HT-29 (cell line): Measurements from ENCODE around the gene HYKK. TPM values are rescaled to one million over a fixed set of nuclear protein-coding genes. Genes with fewer than 3 reads are reported as not detected.
"Not testable (repeated sequence)": the region's sequence is repeated elsewhere in the genome, so short reads cannot be mapped to it uniquely, and the experiment has no call there.

Experiments used
- DNase-seq: peaks from one replicate; pipeline ENCODE4 v3.0.0-alpha.2; 2015; ENCODE audit warnings: low spot score
- total RNA-seq: library from RNA; depleted of rRNA; stranded (reverse); fragments of >200 nt; shearing (Covaris generic); gene quantifications from 2 replicates; pipeline ENCODE4 v1.2.3, GENCODE V29; 2014

The HYKK gene
- total RNA-seq, 1 experiment from 2014 or later = 7.1 TPM

- DNase-seq = peak; percentile 92
Measured at GRCh38 chr15:78540141-78540870, 32.9 kb downstream of the HYKK start, which contains the start of gene PSMA4. Gene PSMA4, plus strand, starts transcription at chr15:78540444. Its CDS starts 1,484 bp downstream, at chr15:78541928.

- peak; percentile 60 for DNase-seq
Measured at GRCh38 chr15:78540871-78541743, 33.7 kb downstream of the HYKK start.

- DNase-seq = no peak
Measured at GRCh38 chr15:78541744-78542034, 34.3 kb downstream of the HYKK start.

DNA sequence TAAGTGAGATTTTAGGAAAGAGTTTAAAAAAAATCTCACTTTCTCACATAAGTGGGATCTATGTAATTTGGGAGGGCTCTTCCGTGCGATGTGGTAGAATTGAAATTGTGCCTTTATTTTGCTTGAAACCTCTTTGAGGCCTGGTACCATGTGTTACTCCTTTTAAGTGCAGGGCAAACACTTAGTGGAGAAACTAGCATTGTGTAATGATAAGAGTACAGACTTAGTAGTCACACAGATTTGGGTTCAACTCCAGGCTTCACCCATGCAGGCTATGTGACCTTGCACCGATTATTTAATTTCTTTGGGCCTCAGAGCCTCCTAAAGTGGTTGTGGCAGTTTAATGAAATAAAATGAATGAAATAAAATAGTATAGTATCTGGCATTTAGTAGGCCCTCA is 35.3 kb downstream of the HYKK start:
- no peak for DNase-seq

DNA sequence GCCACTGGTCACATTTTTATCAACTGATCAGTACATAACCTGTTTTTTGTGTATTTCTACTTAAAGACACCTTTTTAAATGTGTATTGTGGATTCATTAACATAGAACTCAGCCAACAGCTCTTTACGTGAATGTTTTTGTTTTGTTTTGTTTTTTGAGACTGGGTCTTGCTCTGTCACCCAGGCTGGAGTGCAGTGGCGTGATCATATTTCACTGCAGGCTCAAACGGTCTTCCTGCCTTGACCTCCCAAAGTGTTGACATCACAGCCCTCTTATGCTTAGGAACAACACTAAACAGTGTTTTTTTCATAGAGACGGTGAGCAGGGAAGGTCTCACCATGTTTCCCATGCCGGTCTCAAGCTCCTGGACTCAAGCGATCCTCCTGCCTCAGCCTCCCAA is 42.8 kb downstream of the HYKK start:
- no peak for DNase-seq

DNA sequence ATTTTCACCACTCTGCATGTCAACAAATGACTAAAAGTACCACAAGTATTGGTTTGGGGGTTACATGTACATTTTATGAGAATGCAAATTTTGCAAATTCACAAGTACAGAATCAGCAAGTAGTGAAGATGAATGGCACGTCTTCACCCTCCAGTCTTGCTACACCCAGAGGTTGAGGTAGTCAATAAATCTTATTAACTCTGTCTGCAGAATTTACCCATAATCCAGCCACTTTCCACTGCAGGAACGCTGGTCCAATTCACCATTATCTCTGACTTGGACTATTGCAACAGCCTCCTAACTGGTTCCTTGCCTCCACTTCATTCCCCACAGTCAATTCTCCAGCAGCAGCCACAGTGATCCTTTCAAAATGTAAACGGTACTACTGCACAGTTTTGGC is 43.4 kb downstream of the HYKK start:
- DNase-seq = no peak

DNA sequence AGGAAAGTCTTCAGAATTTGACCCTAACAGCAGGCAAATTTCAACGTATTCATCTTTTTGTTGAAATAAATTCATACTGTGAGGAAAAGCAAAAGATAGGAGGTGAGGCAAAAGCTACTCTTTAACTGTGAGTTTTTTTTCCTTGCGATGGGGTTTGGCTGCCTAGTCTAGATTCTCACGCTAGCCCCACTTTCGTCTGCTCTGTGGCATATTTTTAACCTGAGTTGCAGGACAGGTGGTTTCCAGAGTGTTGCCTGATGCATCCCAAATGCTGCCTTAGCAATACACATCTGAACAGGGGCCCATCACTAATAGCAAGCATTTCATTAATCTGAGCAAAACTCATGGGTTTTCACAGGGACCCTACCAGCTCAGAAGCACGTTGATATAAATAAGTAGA is 44.5 kb downstream of the HYKK start:
- DNase-seq = no peak

- no peak for DNase-seq
Measured at GRCh38 chr15:78552597-78552996, 45.2 kb downstream of the HYKK start.

GRCh38 chr15:78560201-78560600 is 52.8 kb downstream of the HYKK start:
- DNase-seq = not testable (repeated sequence)

DNA sequence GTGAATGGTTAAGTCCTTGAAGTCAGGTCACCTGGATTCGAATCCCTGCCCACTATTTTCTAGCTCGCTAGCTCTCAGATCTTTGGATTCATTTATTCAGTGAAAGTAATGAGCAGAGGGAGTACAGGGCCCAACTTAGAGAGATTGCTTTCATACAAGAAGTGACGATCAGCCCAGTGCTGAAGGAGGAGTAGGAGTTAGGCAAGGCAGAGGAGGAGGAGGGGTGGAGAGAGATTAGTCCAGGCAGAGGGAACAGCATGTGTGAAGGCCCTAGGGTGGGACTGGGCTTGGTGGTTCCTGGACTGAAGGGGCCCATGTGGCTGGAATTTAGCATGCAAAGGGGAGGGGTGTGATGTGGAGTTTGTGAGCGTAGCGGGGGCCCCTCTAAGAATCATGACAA is 54.1 kb downstream of the HYKK start:
- no peak for DNase-seq

GRCh38 chr15:78563092-78563491 is 55.7 kb downstream of the HYKK start:
- no peak for DNase-seq

- DNase-seq = no peak
Measured at GRCh38 chr15:78564743-78565096, 57.3 kb downstream of the HYKK start.

DNA sequence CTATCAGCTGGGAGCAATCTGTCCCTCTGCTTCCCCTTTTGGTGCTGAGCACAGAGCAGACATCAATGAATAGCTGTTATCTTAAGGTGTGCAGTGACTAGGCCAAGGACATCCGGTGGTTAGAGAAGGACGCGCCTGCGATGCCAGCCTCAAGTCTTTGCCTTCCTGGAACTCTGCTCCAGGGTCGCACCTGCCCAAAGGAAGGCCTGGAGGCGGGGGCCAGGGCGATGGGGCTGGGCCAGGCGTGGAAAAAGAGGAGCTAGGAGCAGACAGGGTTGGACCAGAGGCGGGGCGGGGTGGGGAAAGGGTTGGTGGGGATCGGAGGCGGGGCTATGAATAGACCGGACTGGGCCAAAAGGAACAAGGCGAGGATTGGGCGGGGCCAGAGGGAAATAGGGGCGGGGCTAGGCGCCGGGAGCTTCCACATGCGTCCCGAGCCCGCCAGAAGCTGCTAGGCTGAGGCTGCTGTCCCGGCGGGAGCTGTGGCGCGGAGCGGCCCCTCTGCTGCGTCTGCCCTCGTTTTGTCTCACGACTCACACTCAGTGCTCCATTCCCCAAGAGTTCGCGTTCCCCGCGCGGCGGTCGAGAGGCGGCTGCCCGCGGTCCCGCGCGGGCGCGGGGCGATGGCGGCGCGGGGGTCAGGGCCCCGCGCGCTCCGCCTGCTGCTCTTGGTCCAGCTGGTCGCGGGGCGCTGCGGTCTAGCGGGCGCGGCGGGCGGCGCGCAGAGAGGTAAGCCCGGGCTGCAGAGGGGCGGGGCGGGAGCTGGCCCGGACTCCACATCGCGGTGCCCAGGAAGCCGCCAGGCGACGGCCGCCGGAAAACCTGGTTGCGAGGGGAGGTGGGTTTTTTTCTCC is 57.9 kb downstream of the HYKK start, which contains the start of gene CHRNA5:
Gene CHRNA5 (plus strand): TSS at position 424 of the 854 bp plus-strand sequence. CDS start 200 bp downstream, at position 624.
- peak; percentile 99 for DNase-seq

- DNase-seq = peak; percentile 86
Measured at GRCh38 chr15:78565951-78566774, 58.8 kb downstream of the HYKK start.

- peak; percentile 71 for DNase-seq
Measured at GRCh38 chr15:78567531-78567930, 60.2 kb downstream of the HYKK start.

DNA sequence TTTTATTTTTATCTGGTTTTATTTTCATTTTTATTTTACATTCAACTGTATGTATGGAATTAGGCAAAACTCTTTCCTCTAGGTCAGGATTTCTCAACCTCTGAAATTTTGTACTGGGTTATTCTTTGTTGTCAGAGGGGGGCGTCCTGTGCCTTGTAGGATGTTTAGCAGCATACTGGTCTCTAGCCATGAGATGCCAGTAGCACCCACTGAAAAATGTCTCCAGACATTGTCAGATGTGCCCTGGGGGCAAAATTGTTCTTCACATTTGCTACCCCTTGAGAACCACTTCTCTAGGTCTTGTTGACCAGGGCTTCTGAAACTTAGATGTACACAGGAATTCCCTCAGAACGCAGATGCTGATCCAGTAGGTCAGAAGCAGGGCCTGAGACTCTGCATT is 63.3 kb downstream of the HYKK start:
- DNase-seq = no peak

DNA sequence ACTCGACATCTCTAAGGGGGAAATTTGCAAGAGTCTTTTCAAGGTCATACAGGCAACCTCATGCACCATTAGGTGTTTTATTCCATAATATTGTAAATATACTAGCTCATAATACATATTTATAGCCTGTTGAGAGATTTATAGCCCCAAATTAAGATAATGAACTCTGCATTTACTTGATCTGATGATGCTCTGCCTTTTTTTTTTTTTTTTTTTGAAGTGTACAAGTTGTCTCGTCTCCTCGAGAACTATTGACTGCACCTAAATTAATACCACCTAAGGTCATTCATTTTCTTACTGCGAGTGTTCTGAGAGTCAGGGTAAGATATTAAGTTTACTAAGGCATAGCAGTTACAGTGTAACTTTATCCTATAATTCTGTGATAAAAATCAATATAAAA is 64.0 kb downstream of the HYKK start:
- no peak for DNase-seq

GRCh38 chr15:78573416-78573815 is 66.0 kb downstream of the HYKK start:
- DNase-seq = no peak

- DNase-seq = no peak
Measured at GRCh38 chr15:78574944-78575343, 67.6 kb downstream of the HYKK start.
